ENCODE results near the gene SCYL1.

- no peak for TF ChIP-seq CTCF (IDR thresholded peaks at IDR 0.05; ENCODE audit: poor library complexity)
- TF ChIP-seq EZH2 (IDR thresholded peaks at IDR 0.05; ENCODE audit: borderline replicate concordance) = no peak
Observed at GRCh38 chr11:65559535-65559934, 34.7 kb downstream of the SCYL1 start.

Measured in hepatocyte (in vitro differentiated cells).